HG03103 (cell line): ENCODE results near the gene SAPCD1.

Source experiments
- ATAC-seq: cut with Tn5 transposase; IDR thresholded peaks from one replicate; pipeline ENCODE4 v1.9.1; 2021; ENCODE audit warnings: low read depth; ENCODE audit not compliant: unreplicated experiment

Gene SAPCD1

DNA sequence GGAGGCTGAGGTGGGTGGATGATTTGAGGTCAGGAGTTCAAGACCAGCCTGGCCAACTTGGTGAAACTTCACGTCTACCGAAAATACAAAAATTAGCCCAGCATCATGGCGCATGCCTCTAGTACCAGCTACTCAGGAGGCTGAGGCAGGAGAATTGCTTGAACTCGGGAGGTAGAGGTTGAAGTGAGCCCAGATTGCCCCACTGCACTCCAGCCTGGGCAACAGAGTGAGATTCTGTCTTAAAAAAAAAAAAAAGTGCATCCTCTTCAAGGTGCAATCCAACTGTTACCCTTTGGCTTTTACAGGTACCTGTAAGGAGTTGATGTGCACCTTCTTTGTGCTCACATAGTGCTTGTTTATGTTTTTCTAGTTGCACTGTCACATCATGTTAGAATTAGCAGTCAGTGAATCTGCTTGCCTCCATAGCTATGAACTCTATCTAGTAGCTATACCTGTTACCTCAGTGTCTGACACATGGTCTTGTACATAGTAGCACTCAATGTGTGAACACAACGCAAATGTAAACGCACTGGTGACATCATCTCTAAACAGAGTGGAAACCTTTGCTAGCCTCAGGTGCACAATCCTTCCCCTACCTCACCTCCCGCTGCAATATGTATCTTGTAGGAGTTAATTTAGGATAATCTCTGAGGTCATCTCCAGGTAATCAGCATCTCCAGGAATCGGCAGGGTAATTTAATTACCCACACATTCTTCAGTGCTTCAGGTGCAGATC, 13.0 kb upstream of the SAPCD1 start:
- no peak for ATAC-seq

GRCh38 chr6:31750411-31751022, 11.9 kb upstream of the SAPCD1 start:
- no peak for ATAC-seq

GRCh38 chr6:31752739-31753319, 9.6 kb upstream of the SAPCD1 start:
- no peak for ATAC-seq

DNA sequence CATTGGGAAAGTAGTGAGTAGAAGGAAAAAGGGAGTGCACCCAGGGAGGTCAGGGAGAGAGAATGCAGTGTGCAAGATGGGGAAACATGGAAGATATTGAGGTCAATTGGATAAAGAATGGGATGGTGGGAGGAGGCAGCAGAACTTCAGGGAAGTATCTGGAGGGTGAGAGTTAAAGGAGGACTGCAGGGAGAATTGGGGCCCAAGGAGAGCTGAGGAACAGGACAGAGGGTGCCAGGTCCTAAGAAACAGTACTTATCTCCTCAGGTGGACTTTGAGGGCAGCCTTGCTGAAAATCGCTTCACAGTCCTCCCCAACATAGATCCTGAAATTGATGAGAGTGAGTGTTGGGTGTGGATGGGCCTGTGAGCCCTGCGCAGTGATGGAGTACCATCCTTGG, 4.2 kb upstream of the SAPCD1 start:
- no peak for ATAC-seq

- ATAC-seq: no peak
These were observed 1.7 kb upstream of the SAPCD1 start for GRCh38 chr6:31760790-31761189.

DNA sequence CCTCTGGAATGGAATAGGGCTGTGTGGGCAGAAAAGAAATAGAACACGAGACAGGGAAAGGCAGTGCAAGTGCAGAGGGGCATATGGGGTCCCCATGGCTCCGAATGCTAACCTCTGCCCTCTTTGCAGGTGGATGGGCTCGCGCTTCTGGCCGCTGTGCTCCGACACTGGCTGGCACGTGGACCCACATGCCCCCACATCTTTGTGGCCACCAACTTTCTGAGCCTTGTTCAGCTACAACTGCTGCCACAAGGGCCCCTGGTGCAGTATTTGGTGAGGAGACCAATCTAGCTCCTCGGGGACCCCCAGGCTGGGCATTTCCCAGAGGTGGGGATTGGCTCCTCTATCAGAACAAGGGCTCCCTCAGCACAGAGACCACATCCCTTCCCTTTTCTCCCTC, 1.1 kb upstream of the SAPCD1 start:
- no peak for ATAC-seq

- ATAC-seq: no peak
These were observed 592 bp downstream of the SAPCD1 start for GRCh38 chr6:31762878-31763618.

DNA sequence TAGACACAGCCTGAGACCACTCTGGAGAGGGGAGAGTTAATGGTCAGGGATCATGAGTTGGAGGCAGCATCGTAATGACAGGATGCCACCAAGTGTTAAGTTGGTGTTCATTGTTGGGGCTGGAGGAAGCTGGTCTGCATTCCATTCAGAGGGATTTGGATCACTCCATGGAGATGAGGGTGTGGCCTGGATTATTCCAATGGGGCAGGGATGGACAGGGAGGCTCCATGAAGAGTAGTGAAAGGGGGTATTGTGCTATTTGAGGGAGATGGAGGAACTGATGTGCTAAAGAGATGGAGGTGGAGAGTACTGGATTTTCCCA, 1.1 kb downstream of the SAPCD1 start:
- ATAC-seq: no peak

- ATAC-seq: no peak
These were observed 1.7 kb downstream of the SAPCD1 start for GRCh38 chr6:31764198-31764597.

DNA sequence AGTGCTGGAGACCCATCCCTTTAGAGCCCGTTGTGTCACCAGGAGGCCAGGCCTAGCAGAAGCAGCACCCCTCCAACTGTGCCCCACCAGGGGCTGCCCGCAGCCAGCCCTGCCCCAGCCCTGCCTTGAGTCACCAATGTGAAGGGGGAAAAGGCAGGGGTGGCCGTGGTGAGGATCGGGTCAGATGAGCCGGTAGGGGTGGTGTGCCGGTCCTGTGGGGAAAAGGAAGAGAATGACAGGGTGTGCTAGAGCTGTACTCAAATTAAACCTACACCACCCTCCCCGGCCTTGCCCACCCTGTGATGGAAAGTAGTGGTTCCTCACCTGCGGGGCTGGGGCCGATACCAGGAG, 3.1 kb downstream of the SAPCD1 start:
- no peak for ATAC-seq

DNA sequence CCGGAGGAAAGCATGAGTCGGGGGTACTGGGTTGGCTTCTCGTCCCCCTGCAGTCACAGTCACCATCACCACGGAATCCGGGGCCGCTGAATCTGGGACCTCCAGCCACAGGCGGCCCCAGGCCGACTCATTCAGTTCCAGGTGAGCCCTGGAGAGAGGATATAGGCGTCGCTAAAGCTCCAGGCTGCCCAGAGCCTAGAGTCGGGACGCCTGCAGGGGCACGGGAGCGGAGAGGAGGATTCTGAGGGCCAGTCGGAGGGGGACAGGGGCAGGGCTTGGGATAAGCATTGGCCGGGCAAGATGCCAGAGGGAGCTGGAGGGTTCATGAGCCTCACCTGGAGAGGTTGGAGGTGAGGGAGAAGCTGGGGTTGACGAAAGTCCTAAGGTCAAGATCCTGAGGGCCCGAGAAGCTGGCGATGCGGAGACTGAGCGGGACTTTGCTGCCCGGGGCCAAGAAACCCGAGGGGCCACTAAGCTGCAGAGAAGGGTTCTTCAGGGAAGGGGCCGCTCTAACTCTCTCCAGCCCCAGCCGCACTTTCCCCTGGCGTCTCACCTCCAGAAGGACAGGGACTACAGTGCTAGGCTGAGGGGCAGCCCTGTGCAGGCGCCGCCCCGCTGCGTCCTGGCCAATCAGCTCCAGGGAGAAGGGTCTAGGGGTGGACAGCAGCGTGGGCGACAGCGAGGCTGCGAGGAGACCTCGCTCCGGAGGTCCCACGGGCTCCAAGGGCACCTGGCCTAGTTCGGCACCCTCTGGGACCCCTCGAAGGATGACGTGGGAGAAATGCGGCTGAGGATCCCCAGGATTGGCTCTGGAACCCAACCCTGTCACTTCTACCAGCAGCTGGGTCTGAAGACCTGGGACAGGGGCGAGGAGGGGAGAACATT, 3.7 kb downstream of the SAPCD1 start:
- no peak for ATAC-seq

DNA sequence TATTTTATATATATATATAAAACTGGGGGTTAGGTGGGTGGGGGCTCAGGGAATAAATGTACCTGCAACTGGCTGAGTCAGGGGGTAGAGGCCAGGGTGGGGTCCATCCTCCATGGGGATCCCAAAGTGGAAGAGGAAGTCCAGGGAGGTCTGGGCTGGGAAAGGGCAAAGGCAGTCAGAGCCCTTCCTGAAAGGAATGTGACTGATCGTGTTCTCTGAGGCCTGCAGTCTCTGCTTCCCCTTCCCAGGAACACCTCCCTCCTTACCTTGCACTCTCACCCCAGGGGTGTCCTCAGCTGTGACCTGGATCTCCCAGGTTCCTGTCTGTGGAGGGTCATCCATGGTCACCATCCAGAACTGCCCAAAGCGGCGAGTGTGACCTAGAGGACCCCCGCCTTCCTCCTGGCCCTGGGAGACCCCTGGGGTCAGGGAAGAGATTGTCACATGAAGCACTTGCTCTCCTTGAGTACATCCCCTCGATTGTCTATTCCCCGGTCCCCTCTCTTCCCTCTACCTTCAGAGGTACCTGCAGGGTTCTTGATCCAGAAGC, 4.7 kb downstream of the SAPCD1 start:
- no peak for ATAC-seq

DNA sequence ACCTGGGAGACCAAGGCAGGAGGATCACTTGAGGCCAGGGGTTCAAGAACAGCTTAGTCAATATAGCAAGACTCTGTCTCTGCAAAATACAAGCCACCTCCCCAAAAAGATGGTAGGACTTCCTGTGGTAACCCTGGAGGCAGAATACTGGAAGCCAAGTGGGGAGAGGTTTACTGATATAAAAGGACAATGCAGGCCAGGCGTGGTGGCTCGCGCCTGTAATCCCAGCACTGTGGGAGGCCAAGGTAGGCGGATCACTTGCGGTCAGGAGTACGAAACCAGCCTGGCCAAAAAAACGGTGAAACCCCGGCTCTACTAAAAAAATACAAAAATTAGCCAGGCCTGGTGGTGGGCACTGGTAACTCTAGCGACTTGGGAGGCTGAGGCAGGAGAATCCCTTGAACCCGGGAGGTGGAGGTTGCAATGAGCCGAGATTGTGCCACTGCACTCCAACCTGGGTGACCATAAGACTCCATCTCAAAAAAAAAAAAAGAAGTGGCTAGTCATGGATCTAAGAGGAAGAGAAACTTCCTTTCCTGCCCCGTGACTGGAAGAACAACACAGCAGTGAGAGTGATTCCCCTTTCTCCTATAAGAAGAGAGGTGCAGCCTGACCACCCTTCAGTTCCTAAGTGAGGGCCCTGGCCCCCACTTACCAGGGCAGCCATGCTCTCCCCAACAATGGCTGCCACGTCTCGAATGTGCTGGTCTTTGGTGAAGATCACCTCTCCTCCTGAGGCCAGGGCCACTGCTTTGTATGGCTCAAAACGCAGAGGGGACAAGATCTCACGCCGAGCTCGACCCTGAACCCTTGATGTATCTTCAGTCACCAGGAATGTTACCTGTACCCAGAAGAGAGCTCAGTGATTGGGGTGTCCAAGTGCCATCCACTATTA, 6.2 kb downstream of the SAPCD1 start:
- ATAC-seq: no peak

DNA sequence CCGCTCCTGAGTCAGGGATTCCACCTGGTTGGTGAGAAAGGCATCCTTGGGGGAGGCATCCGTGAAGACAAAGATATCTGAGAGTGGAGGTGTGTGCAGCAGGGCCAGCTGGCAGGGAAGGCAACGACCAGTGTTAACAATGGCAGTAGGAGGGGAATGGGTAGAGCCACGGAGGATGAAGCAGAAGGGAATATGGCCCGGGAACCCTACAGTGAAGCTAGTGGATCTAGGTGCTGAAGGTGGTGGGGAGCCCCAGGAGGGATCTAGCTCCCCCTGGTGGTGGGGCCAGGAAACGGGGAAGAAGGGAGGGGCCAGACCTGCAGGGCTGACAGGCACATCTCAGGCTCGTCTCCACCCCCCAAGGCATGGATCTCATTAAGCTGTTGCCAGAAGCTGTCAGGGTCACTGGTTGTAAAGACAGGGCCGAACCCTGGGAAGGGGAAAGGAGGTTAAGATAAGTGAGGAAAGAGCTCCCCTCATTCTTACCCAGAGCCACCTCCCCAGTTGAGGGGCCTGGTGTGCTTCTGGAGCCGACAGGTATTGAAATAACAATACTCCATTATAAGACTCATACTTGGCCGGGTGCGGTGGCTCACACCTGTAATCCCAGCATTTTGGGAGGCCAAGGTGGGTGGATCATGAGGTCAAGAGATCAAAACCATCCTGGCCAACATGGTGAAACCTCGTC, 7.4 kb downstream of the SAPCD1 start:
- no peak for ATAC-seq

DNA sequence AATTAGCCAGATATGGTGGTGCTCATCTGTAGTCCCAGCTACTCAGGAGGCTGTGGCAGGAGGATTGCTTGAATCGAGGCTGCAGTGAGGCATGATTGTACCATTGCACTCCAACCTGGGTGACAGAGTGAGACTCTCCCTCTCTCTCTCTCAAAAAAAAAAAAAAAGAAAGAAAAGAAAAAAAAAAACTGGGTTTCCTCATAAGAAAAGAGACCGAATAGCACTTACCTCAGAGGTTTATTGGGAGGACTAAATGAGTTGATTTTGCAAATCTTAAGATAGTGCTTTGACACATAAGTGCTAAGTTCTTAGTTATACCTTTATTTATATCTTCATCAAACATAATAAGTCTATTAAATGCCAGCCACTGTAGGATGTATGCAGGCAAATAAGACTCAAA, 8.4 kb downstream of the SAPCD1 start:
- ATAC-seq: no peak

- no peak for ATAC-seq
These were observed 9.5 kb downstream of the SAPCD1 start for GRCh38 chr6:31771992-31772358.

DNA sequence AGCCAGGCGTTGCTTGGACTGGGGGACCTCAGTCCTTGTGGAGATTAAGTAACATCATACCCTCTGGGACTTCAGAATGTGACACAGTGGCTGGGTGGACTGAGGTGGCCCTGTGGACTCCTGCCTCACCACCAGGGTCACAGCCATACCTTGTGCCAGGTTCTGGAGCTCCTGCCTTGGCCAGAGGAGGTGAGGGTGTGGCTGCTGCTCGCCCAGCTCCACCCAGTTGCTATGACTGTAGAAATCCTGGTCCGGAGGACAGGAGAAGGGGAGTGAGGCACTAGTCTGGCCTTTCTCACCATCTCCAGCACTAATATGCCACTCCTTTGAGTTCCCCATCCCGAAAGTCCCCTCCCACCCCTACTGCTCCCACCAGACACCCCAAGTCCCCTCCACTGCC, 12.7 kb downstream of the SAPCD1 start:
- no peak for ATAC-seq

GRCh38 chr6:31775633-31776484, 13.4 kb downstream of the SAPCD1 start:
- no peak for ATAC-seq
